ENCODE data around the gene LY6G6F. TPM values are rescaled to one million over a fixed set of nuclear protein-coding genes. Genes with fewer than 3 reads are reported as not detected.

LY6G6F gene
- polyA plus RNA-seq, 1 of the 3 experiments (the other 2 are of a cell fraction) = not detected

- Histone ChIP-seq H3K9ac (no peak overlapping the region), H3K79me2 (ENCODE audit: insufficient read depth) (no peaks in the 10 kb centered on the region), H3K4me3 (ENCODE audit: low read depth in 2 of 2, low read length in 1 of 2) (no peak overlapping the region), H3K27ac (ENCODE audit: low read depth in 2 of 2, low read length in 1 of 2) (no peak overlapping the region), H3K36me3 (replicated peaks in 1 of 2; ENCODE audit: control insufficient read depth in 1 of 2, insufficient read depth in 2 of 2, low read length in 1 of 2) (peaks cover 8 to 47% of the 10 kb centered on the region in 2 experiments), H3K9me3 (no peaks in the 10 kb centered on the region), H3K4me1 (ENCODE audit: control insufficient read depth in 1 of 2, insufficient read depth in 2 of 2, low read depth in 1 of 2, low read length in 1 of 2) (no peaks in the 10 kb centered on the region), H4K20me1 (ENCODE audit: insufficient read depth) (no peaks in the 10 kb centered on the region), H2AFZ (ENCODE audit: low read depth) (no peak overlapping the region), H3K27me3 (ENCODE audit: insufficient read depth) (no peaks in the 10 kb centered on the region), H3K9me2 (no peaks in the 10 kb centered on the region), H3K4me2 (no peak overlapping the region), H3F3A (replicated peaks; ENCODE audit: insufficient read depth) (no peaks in the 10 kb centered on the region)
- peak; percentile 6 for DNase-seq
- POLR2A ChIA-PET = no interaction called here
- 93% methylated on average over 12 of the region's 14 CpGs for WGBS (ENCODE audit: low lambda C conversion rate)
- TF ChIP-seq GATA2 (CRISPR knock-in tag; IDR thresholded peaks at IDR 0.05) (no peak), RAD21 (IDR thresholded peaks at IDR 0.05; ENCODE audit: low read length) (no peak), ZBTB33 (IDR thresholded peaks at IDR 0.05; ENCODE audit: borderline replicate concordance, low read depth) (no peak), CHD2 (IDR thresholded peaks at IDR 0.05; ENCODE audit: low read length, partially characterized antibody) (no peak), USF1 (IDR thresholded peaks at IDR 0.05; ENCODE audit: borderline replicate concordance, low read depth) (no peak), TEAD4 (IDR thresholded peaks at IDR 0.05; ENCODE audit: borderline replicate concordance, insufficient read depth) (no peak), NFIC (IDR thresholded peaks at IDR 0.05; ENCODE audit: borderline replicate concordance) (no peak), SIN3A (IDR thresholded peaks at IDR 0.05; ENCODE audit: borderline replicate concordance, low read depth, low read length) (no peak), CTCF (IDR thresholded peaks at IDR 0.05) (no peak), EZH2phosphoT487 (IDR thresholded peaks at IDR 0.05; ENCODE audit: borderline replicate concordance, low read depth) (no peak), RFX5 (IDR thresholded peaks at IDR 0.05; ENCODE audit: low read length) (no peak), YY1 (IDR thresholded peaks at IDR 0.05; ENCODE audit: low read depth) (no peak), SMC3 (IDR thresholded peaks at IDR 0.05; ENCODE audit: low read depth, low read length) (no peak)
- CTCF ChIA-PET = interaction anchor here (0.8 to 3.2 kb wide), 4 partner anchors 42 to 142 kb away, joined by 3 to 9 read pairs (median 4); no protein-coding TSS in a partner anchor
Measured at GRCh38 chr6:31687860-31688693, 18.6 kb upstream of the LY6G6F start.
